GM23338 (cell line): ENCODE results near the gene LCLAT1. TPM values are rescaled to one million over a fixed set of nuclear protein-coding genes. Genes with fewer than 3 reads are reported as not detected.

Source experiments
- ATAC-seq: fragments of 200-7000 bp; cut with Tn5 transposase; 3 replicates; pipeline ENCODE4 v1.9.1; 2020
- DNase-seq: peaks from one replicate; pipeline ENCODE4 v3.0.0-alpha.2; 2015; ENCODE audit warnings: low spot score
- H2AFZ ChIP-seq: fragments of 200-600 bp; sonication (generic); 2 replicates; pipeline ENCODE4 v1.8.0; 2016; ENCODE audit warnings: antibody characterized with exemption, mild to moderate bottlenecking, moderate library complexity
- H3F3A ChIP-seq: fragments of 200-600 bp; sonication (generic); replicated peaks from 2 replicates; pipeline ENCODE4 v1.8.0; 2017; ENCODE audit warnings: antibody characterized with exemption, mixed run types, low read depth
- H3K27ac ChIP-seq: fragments of 200-600 bp; sonication (generic); 2 replicates; pipeline ENCODE4 v1.6.1; 2016; ENCODE audit warnings: low read depth
- H3K27me3 ChIP-seq: fragments of 200-600 bp; sonication (generic); 2 replicates; pipeline ENCODE4 v1.8.0; 2016; ENCODE audit warnings: mild to moderate bottlenecking, mixed run types, moderate library complexity; ENCODE audit not compliant: insufficient read depth
- H3K36me3 ChIP-seq: fragments of 200-600 bp; sonication (generic); 2 replicates; pipeline ENCODE4 v1.8.0; 2016; ENCODE audit warnings: mild to moderate bottlenecking; ENCODE audit not compliant: insufficient read depth
- H3K4me1 ChIP-seq: fragments of 200-600 bp; sonication (generic); 2 replicates; pipeline ENCODE4 v1.8.0; 2016; ENCODE audit warnings: mild to moderate bottlenecking, moderate library complexity; ENCODE audit not compliant: insufficient read depth
- H3K4me2 ChIP-seq: fragments of 200-600 bp; sonication (generic); 2 replicates; pipeline ENCODE4 v1.7.1; 2017; ENCODE audit warnings: mixed run types
- H3K4me3 ChIP-seq: fragments of 200-600 bp; sonication (generic); 2 replicates; pipeline ENCODE4 v1.6.1; 2016; ENCODE audit warnings: mixed run types
- H3K79me2 ChIP-seq: fragments of 200-600 bp; sonication (generic); replicated peaks from 2 replicates; pipeline ENCODE4 v1.8.0; 2017; ENCODE audit warnings: mild to moderate bottlenecking; ENCODE audit not compliant: insufficient read depth
- H3K9me2 ChIP-seq: fragments of 200-600 bp; sonication (generic); 2 replicates; pipeline ENCODE4 v1.8.0; 2017; ENCODE audit not compliant: insufficient read depth
- H4K20me1 ChIP-seq: fragments of 200-600 bp; sonication (generic); replicated peaks from 2 replicates; pipeline ENCODE4 v1.8.0; 2017; ENCODE audit warnings: mild to moderate bottlenecking; ENCODE audit not compliant: insufficient read depth
- H3K27ac Mint-ChIP-seq: 2 replicates; pipeline ENCODE4 v1.8.0; 2020; ENCODE audit warnings: inconsistent platforms, mild to moderate bottlenecking, moderate library complexity, mixed read lengths
- H3K27me3 Mint-ChIP-seq: 3 replicates; pipeline ENCODE4 v1.8.0; 2022; ENCODE audit warnings: low read depth, mild to moderate bottlenecking, moderate library complexity, mixed read lengths, inconsistent platforms; ENCODE audit not compliant: insufficient read depth, poor library complexity
- H3K36me3 Mint-ChIP-seq: 3 replicates; pipeline ENCODE4 v1.8.0; 2021; ENCODE audit warnings: low read depth, mild to moderate bottlenecking, inconsistent platforms, moderate library complexity, mixed read lengths
- H3K4me1 Mint-ChIP-seq: 3 replicates; pipeline ENCODE4 v1.8.0; 2020; ENCODE audit warnings: mild to moderate bottlenecking, inconsistent platforms, mixed read lengths
- H3K4me3 Mint-ChIP-seq: 3 replicates; pipeline ENCODE4 v1.8.0; 2021; ENCODE audit warnings: moderate library complexity, mild to moderate bottlenecking, inconsistent platforms, mixed read lengths
- H3K9me3 Mint-ChIP-seq: 3 replicates; pipeline ENCODE4 v1.8.0; 2020; ENCODE audit warnings: moderate library complexity, mild to moderate bottlenecking, inconsistent platforms, mixed read lengths
- CREB1 ChIP-seq: fragments of 250-450 bp; sonication (Bioruptor Pico); IDR thresholded peaks from 2 replicates; pipeline ENCODE4 v1.5.0; 2020; ENCODE audit warnings: low read depth, mild to moderate bottlenecking, moderate library complexity
- EZH2 ChIP-seq: fragments of 200-600 bp; sonication (generic); IDR thresholded peaks from one replicate; pipeline ENCODE4 v1.8.0; 2017; ENCODE audit warnings: antibody characterized with exemption, mild to moderate bottlenecking, low read depth; ENCODE audit not compliant: unreplicated experiment
- EZH2phosphoT487 ChIP-seq: fragments of 200-600 bp; sonication (generic); IDR thresholded peaks from one replicate; pipeline ENCODE4 v1.8.1; 2018; ENCODE audit warnings: antibody characterized with exemption; ENCODE audit not compliant: unreplicated experiment
- JUNB ChIP-seq: IDR thresholded peaks from one replicate; pipeline ENCODE4 v1.6.1; 2016; ENCODE audit warnings: antibody characterized with exemption; ENCODE audit not compliant: unreplicated experiment
- NANOG ChIP-seq: IDR thresholded peaks from 2 replicates; pipeline ENCODE4 v1.6.1; 2016; ENCODE audit warnings: antibody characterized with exemption, borderline replicate concordance
- STAT1 ChIP-seq: IDR thresholded peaks from one replicate; pipeline ENCODE4 v1.6.1; 2016; ENCODE audit warnings: antibody characterized with exemption; ENCODE audit not compliant: unreplicated experiment
- ZNF114 ChIP-seq: fragments of 250-450 bp; sonication (Bioruptor Pico); IDR thresholded peaks from 2 replicates; pipeline ENCODE4 v1.5.0; 2020; ENCODE audit warnings: mild to moderate bottlenecking, moderate library complexity
- ZNF331 ChIP-seq: fragments of 250-450 bp; sonication (Bioruptor Pico); IDR thresholded peaks from 2 replicates; pipeline ENCODE4 v1.5.0; 2020; ENCODE audit warnings: low read depth, mild to moderate bottlenecking, moderate library complexity
- polyA plus RNA-seq: library from polyadenylated mRNA; unstranded; fragments of >200 nt; fragmentation: Nextera tagmentation; extraction: Ambion mirVana; gene quantifications from 2 replicates; pipeline ENCODE4 v1.2.1, GENCODE V29; 2016
- total RNA-seq: library from RNA; depleted of rRNA; stranded (reverse); fragments of >200 nt; shearing (Covaris generic); gene quantifications from 2 replicates; pipeline ENCODE4 v1.2.3, GENCODE V29; 2014
- TF ChIP-seq, protein P1 (sequence below): IDR thresholded peaks from one replicate; pipeline ENCODE4 v1.6.1; 2018; ENCODE audit warnings: antibody characterized with exemption; ENCODE audit not compliant: unreplicated experiment
- TF ChIP-seq, protein P2 (sequence below), 2 experiments: fragments of 200-600 bp in 1 of 2; sonication (generic) in 1 of 2; conservative IDR thresholded peaks; 2 replicates each; pipeline versions ENCODE4 v1.5.1 to v1.6.1; 2016 to 2017; ENCODE audit warnings: antibody characterized with exemption in 2 of 2, low read depth in 2 of 2, mild to moderate bottlenecking in 2 of 2, moderate library complexity in 1 of 2
- TF ChIP-seq, protein P3 (sequence below): IDR thresholded peaks from 2 replicates; pipeline ENCODE4 v1.6.1; 2016; ENCODE audit warnings: antibody characterized with exemption

The LCLAT1 gene
- total and polyA plus RNA-seq, 2 experiments from 2014 or later = 11.5 to 30.1 TPM

DNA sequence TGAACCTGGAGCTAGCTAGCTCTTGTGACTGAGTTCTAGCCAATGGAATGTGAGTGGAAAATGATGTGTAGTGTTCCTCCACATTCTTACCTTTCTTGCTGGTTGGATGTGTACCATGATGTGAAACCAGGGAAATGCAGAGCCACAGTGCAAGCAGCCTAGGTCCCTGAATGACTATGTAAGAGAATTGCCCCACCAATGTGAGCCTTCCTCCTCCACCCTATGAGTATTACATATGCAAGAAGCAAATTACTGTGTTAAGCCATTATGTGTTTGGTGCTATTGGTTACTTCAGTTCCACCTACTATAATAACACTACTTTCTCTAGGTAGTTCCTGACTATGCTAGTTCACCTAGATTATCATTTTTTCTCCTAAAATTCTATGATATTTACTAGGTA, 39.6 kb downstream of the LCLAT1 start (continued):
- TF ChIP-seq STAT1 (no peak), NANOG (no peak), JUNB (no peak), ZNF331 (CRISPR knock-in tag) (no peak), CREB1 (no peak), EZH2 (no peak), ZNF114 (CRISPR knock-in tag) (no peak), EZH2phosphoT487 (no peak)
- TF ChIP-seq, protein P1, sequence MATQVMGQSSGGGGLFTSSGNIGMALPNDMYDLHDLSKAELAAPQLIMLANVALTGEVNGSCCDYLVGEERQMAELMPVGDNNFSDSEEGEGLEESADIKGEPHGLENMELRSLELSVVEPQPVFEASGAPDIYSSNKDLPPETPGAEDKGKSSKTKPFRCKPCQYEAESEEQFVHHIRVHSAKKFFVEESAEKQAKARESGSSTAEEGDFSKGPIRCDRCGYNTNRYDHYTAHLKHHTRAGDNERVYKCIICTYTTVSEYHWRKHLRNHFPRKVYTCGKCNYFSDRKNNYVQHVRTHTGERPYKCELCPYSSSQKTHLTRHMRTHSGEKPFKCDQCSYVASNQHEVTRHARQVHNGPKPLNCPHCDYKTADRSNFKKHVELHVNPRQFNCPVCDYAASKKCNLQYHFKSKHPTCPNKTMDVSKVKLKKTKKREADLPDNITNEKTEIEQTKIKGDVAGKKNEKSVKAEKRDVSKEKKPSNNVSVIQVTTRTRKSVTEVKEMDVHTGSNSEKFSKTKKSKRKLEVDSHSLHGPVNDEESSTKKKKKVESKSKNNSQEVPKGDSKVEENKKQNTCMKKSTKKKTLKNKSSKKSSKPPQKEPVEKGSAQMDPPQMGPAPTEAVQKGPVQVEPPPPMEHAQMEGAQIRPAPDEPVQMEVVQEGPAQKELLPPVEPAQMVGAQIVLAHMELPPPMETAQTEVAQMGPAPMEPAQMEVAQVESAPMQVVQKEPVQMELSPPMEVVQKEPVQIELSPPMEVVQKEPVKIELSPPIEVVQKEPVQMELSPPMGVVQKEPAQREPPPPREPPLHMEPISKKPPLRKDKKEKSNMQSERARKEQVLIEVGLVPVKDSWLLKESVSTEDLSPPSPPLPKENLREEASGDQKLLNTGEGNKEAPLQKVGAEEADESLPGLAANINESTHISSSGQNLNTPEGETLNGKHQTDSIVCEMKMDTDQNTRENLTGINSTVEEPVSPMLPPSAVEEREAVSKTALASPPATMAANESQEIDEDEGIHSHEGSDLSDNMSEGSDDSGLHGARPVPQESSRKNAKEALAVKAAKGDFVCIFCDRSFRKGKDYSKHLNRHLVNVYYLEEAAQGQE = no peak
- TF ChIP-seq, protein P2, sequence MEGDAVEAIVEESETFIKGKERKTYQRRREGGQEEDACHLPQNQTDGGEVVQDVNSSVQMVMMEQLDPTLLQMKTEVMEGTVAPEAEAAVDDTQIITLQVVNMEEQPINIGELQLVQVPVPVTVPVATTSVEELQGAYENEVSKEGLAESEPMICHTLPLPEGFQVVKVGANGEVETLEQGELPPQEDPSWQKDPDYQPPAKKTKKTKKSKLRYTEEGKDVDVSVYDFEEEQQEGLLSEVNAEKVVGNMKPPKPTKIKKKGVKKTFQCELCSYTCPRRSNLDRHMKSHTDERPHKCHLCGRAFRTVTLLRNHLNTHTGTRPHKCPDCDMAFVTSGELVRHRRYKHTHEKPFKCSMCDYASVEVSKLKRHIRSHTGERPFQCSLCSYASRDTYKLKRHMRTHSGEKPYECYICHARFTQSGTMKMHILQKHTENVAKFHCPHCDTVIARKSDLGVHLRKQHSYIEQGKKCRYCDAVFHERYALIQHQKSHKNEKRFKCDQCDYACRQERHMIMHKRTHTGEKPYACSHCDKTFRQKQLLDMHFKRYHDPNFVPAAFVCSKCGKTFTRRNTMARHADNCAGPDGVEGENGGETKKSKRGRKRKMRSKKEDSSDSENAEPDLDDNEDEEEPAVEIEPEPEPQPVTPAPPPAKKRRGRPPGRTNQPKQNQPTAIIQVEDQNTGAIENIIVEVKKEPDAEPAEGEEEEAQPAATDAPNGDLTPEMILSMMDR (conservative IDR thresholded peaks at IDR 0.05; ENCODE audit: low read depth in 2 of 2) = no peak

DNA sequence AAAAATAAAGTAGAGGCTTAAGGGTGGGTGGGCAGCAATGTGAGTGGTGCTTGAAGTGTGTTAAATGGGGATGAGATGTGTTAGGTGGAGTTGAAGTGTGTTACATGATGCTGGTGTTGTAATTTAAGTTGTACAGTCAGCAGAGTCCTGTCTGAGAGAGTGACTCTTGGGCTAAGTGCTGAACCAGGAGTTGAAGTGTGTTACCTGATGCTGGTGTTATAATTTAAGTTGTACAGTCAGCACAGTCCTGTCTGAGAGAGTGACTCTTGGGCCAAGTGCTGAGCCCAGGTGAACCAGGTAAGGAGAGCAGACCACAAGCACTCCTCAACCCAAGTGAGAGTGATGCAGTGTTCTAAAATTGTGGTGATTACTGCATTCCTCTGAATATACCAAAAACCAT, 40.6 kb downstream of the LCLAT1 start:
- H3K36me3 Mint-ChIP-seq = no peaks in the 10 kb centered on the region
- ATAC-seq (no peak), DNase-seq (no peak)
- H3K4me1 Mint-ChIP-seq = peaks cover 3% of the 10 kb centered on the region; the same call in 2 of the 3 replicates
- H3K27ac ChIP-seq = no peak overlapping the region
- no peak overlapping the region for H3K27ac Mint-ChIP-seq
- H3K27me3 Mint-ChIP-seq = no peaks in the 10 kb centered on the region
- H4K20me1 ChIP-seq = peaks cover 8% of the 10 kb centered on the region; the same call in 1 of the 2 replicates
- H3K4me2 ChIP-seq = no peak overlapping the region
- H3K9me3 Mint-ChIP-seq = no peaks in the 10 kb centered on the region
- no peaks in the 10 kb centered on the region for H3K9me2 ChIP-seq
- no peak overlapping the region for H3K4me3 Mint-ChIP-seq
- no peaks in the 10 kb centered on the region for H3K27me3 ChIP-seq
- H3F3A ChIP-seq = no peaks in the 10 kb centered on the region
- H3K4me1 ChIP-seq = 0 out of 2 replicates have a peak, but pooled peaks cover 4% of the 10 kb centered on the region
- H3K36me3 ChIP-seq = no peaks in the 10 kb centered on the region
- H3K79me2 ChIP-seq = peaks cover 80% of the 10 kb centered on the region
- H2AFZ ChIP-seq = no peak overlapping the region
- H3K4me3 ChIP-seq = no peak overlapping the region
- TF ChIP-seq, protein P3, sequence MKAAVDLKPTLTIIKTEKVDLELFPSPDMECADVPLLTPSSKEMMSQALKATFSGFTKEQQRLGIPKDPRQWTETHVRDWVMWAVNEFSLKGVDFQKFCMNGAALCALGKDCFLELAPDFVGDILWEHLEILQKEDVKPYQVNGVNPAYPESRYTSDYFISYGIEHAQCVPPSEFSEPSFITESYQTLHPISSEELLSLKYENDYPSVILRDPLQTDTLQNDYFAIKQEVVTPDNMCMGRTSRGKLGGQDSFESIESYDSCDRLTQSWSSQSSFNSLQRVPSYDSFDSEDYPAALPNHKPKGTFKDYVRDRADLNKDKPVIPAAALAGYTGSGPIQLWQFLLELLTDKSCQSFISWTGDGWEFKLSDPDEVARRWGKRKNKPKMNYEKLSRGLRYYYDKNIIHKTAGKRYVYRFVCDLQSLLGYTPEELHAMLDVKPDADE = no peak
- TF ChIP-seq ZNF331 (CRISPR knock-in tag) (no peak), ZNF114 (CRISPR knock-in tag) (no peak), NANOG (no peak)
- TF ChIP-seq, protein P1 = no peak
